ENCODE measurements around the gene PIEZO2. TPM values are rescaled to one million over a fixed set of nuclear protein-coding genes. Genes with fewer than 3 reads are reported as not detected.

PIEZO2 gene
- total RNA-seq, 1 experiment from 2014 or later: 11.1 TPM

DNA sequence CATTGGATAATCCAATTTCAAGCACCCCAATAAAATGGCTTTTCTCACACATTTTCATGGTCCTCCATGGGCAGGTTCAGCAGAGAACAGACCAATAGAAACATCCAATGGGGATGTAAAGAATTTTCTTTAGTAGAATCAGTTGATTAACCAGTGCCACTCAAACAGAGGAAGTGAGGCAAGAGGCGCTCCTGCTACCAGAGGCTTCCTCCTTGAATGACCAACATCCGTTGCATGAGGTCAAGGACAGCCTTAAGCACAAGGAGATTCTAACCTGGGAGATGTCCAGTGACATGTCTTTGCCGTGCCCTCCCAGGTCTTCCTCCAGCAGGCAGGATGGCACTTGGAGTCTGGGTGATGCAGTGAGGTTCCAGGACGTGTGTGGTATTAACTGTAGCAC, 146.6 kb downstream of the PIEZO2 start:
- Histone ChIP-seq H3K9me3 (peaks cover 7% of the 10 kb centered on the region), H3K4me3 (no peak overlapping the region), H3K36me3 (peaks cover 24% of the 10 kb centered on the region), H3K27me3 (no peaks in the 10 kb centered on the region)
- DNase-seq: no peak

GRCh38 chr18:11002277-11002676, 147.1 kb downstream of the PIEZO2 start:
- Histone ChIP-seq H3K36me3 (peaks cover 29% of the 10 kb centered on the region), H3K4me3 (no peak overlapping the region), H3K27me3 (no peaks in the 10 kb centered on the region), H3K9me3 (peaks cover 12% of the 10 kb centered on the region)
- DNase-seq: no peak

GRCh38 chr18:11000071-11000470, 149.3 kb downstream of the PIEZO2 start:
- no peak for DNase-seq
- H3K36me3 ChIP-seq: peaks cover 35% of the 10 kb centered on the region
- peaks cover 16% of the 10 kb centered on the region for H3K9me3 ChIP-seq
- H3K27me3 ChIP-seq: no peaks in the 10 kb centered on the region
- H3K4me3 ChIP-seq: no peak overlapping the region

DNA sequence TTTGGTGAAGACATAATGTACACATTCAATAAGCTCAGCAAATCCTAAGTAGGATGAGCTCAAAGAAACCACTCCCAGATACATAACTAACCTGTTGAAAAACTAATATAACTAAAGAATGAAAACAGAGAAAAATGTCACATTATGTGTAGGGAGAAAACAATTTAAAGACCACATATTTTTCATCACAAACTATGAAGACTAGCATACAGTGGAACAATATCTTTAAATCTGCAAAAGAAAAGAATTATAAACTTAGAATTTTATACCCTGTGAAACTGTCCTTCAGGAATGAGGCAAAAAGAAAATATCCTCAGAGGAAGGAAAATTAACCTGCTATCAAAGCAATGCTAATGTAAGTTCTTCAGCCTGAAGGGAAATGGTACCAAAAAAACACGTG, 151.5 kb downstream of the PIEZO2 start:
- Histone ChIP-seq H3K27me3 (no peaks in the 10 kb centered on the region), H3K9me3 (peaks cover 17% of the 10 kb centered on the region), H3K4me3 (no peak overlapping the region), H3K36me3 (peaks cover 18% of the 10 kb centered on the region)
- no peak for DNase-seq

- Histone ChIP-seq H3K36me3 (peaks cover 17% of the 10 kb centered on the region), H3K27me3 (no peaks in the 10 kb centered on the region), H3K4me3 (no peak overlapping the region), H3K9me3 (peaks cover 19% of the 10 kb centered on the region)
- DNase-seq: no peak
These were observed 153.8 kb downstream of the PIEZO2 start for GRCh38 chr18:10995550-10995949.

DNA sequence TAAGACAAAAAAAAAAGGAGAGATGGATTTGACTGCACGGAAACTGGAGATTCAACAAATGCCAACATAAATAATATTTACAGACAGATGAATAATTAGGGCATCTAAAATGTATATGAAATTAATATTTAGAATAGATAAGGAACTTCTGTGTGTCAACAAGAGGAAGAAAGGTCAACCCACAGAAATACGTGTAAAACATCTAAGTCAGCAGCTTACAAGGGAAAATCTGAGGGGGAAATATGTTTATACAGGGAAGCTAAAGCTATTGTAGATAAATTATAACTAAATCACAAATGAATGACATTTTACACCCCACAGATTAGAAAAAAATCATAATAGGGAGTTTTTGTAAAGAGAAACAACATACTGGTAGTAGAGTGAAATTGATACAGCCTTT, 159.9 kb downstream of the PIEZO2 start:
- no peaks in the 10 kb centered on the region for H3K27me3 ChIP-seq
- peaks cover 13% of the 10 kb centered on the region for H3K9me3 ChIP-seq
- H3K4me3 ChIP-seq: no peak overlapping the region
- peaks cover 5% of the 10 kb centered on the region for H3K36me3 ChIP-seq
- DNase-seq: no peak

- peaks cover 15% of the 10 kb centered on the region for H3K9me3 ChIP-seq
- H3K27me3 ChIP-seq: no peaks in the 10 kb centered on the region
- no peak for DNase-seq
- peaks cover 4% of the 10 kb centered on the region for H3K36me3 ChIP-seq
- no peak overlapping the region for H3K4me3 ChIP-seq
These were observed 163.7 kb downstream of the PIEZO2 start for GRCh38 chr18:10985689-10986088.

DNA sequence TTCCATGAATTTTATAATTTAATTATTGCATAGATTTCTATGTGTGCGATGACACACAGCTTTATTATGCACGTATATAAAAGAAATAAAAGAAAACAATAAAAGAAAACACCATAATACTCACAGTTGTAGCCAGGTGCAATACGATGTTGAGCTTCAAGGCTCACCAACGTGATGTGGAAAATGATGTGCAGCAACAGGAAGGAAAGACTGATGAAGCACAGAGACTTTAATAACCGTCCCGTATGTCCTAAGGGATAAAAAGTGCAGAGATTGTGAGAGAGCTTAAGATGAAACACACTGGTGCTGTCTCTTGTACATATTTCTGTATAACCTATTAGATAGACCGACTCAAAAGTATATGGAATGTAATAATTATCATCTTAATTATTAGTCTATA, 170.0 kb downstream of the PIEZO2 start:
- Histone ChIP-seq H3K9me3 (peaks cover 4% of the 10 kb centered on the region), H3K4me3 (no peak overlapping the region), H3K36me3 (peaks cover 9% of the 10 kb centered on the region), H3K27me3 (no peaks in the 10 kb centered on the region)
- no peak for DNase-seq

GRCh38 chr18:10977042-10977441, 172.3 kb downstream of the PIEZO2 start:
- Histone ChIP-seq H3K9me3 (no peaks in the 10 kb centered on the region; the same call in 1 of the 2 replicates), H3K4me3 (no peak overlapping the region), H3K27me3 (no peaks in the 10 kb centered on the region), H3K36me3 (peaks cover 12% of the 10 kb centered on the region)
- no peak for DNase-seq

DNA sequence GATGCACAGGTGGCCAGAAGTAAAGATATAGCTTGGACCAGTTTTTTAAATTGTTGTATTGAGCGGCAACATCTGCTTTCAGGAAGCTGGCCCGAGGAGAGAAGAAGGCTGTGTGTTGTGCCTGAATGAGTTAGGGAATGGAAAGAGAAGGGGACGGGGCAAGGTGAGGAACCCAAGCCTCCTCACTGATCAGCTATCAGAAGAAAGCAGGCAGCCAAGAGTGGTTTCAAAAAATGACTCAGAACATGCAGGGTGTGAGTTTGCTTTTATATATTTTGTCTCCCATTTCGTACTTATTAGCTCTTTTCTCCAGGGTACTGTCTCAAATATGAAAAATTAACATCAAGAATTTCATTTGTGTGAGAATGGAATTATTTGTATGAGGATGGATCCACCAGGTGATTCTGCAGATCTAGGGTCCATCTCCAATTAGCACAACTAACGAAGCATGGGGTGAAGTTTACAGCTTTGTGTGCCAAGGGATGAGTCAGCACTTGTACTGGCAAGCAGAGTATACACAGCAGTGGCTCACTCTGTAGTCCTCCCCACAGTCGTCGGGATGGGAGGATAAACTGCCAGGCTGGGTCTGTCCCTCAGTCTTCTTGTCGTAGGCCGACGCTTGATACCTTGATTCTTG, 175.7 kb downstream of the PIEZO2 start:
- DNase-seq: peak; percentile 79
- Histone ChIP-seq H3K9me3 (no peaks in the 10 kb centered on the region), H3K4me3 (no peak overlapping the region)

DNA sequence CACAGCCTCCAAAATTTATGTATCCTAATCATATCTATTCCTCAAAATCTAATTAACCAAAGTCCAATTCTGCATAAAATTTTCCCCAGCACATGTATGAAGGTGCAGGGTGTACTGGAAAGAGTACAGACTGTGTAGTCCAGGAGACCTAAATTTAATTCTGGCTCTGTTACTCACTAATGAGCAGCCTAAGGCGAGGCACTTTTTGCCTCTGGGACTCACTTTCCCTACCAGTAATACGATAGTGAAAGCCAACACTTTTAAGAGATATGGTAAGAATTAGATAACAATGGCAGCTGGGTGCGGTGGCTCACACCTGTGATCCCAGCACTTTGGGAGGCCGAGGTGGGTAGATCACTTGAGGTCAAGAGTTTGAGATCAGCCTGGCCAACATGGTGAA, 177.7 kb downstream of the PIEZO2 start:
- no peaks in the 10 kb centered on the region for H3K9me3 ChIP-seq
- DNase-seq: no peak
- no peak overlapping the region for H3K4me3 ChIP-seq
- H3K27me3 ChIP-seq: no peaks in the 10 kb centered on the region
- peaks cover 31% of the 10 kb centered on the region for H3K36me3 ChIP-seq

More for the DNA sequence above, 175.7 kb downstream of the PIEZO2 start:
- Histone ChIP-seq H3K27me3 (no peaks in the 10 kb centered on the region), H3K36me3 (peaks cover 27% of the 10 kb centered on the region)

DNA sequence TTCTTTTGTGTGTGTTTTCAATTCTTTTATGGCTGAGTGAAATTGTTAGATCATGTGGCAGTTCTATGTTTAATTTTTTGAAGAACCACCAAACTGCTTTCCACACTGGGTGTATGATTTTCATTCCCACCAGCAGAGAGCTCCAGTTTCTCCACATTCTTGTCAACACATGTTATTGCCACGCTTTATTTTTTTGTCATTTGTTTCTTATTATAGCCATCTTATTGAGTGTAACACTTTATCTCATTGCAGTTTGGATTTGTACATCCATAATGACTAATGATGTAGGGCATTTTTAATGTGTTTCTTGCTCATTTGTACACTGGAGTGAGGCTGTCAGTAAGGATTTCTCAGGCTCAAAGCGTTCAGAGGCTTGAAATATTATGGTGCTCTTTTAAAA, 184.2 kb downstream of the PIEZO2 start:
- H3K9me3 ChIP-seq: no peaks in the 10 kb centered on the region
- peaks cover 17% of the 10 kb centered on the region for H3K36me3 ChIP-seq
- H3K27me3 ChIP-seq: no peaks in the 10 kb centered on the region
- no peak for DNase-seq
- H3K4me3 ChIP-seq: no peak overlapping the region

GRCh38 chr18:10953672-10954071, 195.7 kb downstream of the PIEZO2 start:
- Histone ChIP-seq H3K27me3 (no peaks in the 10 kb centered on the region), H3K36me3 (peaks cover 20% of the 10 kb centered on the region), H3K4me3 (no peak overlapping the region), H3K9me3 (peaks cover 5% of the 10 kb centered on the region; the same call in 1 of the 2 replicates)
- DNase-seq: no peak

DNA sequence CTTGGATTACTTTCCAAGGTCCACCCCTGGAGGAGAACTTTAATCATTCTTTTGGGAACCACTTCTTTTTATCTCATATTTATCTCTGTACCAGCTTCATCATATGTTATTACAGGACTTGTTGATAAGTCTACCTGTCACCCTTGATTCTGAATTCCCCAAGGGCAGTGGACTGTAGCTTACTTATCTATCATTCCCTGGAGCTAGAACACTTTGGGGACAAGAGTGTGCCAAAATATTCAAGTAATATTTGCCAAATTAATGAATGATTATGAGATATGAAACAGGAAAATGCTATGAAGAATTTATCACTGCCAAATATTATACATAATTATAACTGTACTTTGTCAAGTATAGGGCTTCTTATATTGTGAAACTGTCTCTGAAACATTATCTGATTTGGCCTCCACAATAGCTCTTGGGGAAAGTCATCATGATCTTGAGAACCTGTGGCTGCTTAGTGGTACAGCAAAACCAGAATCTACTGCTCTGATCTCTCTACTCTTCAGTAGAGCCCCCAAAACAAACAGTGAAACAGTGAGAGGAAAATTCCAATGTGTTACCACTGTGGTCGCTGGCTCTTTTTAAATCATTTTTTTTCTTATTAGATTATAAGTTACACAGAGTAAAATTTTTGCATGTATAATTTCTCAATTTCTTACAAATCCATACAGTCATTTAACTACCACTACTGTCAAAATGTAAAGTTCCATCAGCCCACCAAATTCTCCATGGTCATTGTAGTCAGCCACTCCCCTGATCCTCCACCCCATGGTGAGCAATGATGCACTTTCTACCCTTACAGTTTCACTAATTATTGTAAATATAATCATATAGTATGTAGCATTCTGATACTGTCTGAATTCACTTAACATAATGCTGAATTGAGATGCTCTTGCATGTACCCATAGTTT, 197.5 kb downstream of the PIEZO2 start:
- DNase-seq: no peak
- Histone ChIP-seq H3K9me3 (peaks cover 5% of the 10 kb centered on the region; the same call in 1 of the 2 replicates), H3K36me3 (peaks cover 14% of the 10 kb centered on the region; the same call in 1 of the 2 replicates), H3K4me3 (no peak overlapping the region), H3K27me3 (no peaks in the 10 kb centered on the region)

GRCh38 chr18:10950876-10951630, 198.3 kb downstream of the PIEZO2 start:
- Histone ChIP-seq H3K4me3 (no peak overlapping the region), H3K27me3 (no peaks in the 10 kb centered on the region), H3K9me3 (peaks cover 9% of the 10 kb centered on the region), H3K36me3 (peaks cover 19% of the 10 kb centered on the region)
- no peak for DNase-seq

- no peak overlapping the region for H3K4me3 ChIP-seq
- peaks cover 24% of the 10 kb centered on the region for H3K36me3 ChIP-seq
- H3K9me3 ChIP-seq: peaks cover 17% of the 10 kb centered on the region
- no peak for DNase-seq
- H3K27me3 ChIP-seq: no peaks in the 10 kb centered on the region
These were observed 199.1 kb downstream of the PIEZO2 start for GRCh38 chr18:10950080-10950875.

Data from MG63 (cell line).